GM03348 (cell line): ENCODE measurements around the gene MARCHF7.
"Not testable (repeated sequence)": the region's sequence is repeated elsewhere in the genome, so short reads cannot be mapped to it uniquely, and the experiment has no call there.

Experiments
- DNase-seq: peaks from one replicate; pipeline ENCODE4 v3.0.0; 2012; ENCODE audit warnings: low spot score

Gene MARCHF7

GRCh38 chr2:159716857-159717256 is 4.6 kb downstream of the MARCHF7 start:
- no peak for DNase-seq

- no peak for DNase-seq
These were observed 8.4 kb downstream of the MARCHF7 start for GRCh38 chr2:159720676-159721075.

GRCh38 chr2:159722580-159722979 is 10.3 kb downstream of the MARCHF7 start:
- DNase-seq: no peak

- not testable (repeated sequence) for DNase-seq
These were observed 12.7 kb downstream of the MARCHF7 start for GRCh38 chr2:159724795-159725572.

- DNase-seq: no peak
These were observed 13.4 kb downstream of the MARCHF7 start for GRCh38 chr2:159725713-159726112.

- no peak for DNase-seq
These were observed 16.3 kb downstream of the MARCHF7 start for GRCh38 chr2:159728629-159729028.

- no peak for DNase-seq
These were observed 23.3 kb downstream of the MARCHF7 start for GRCh38 chr2:159735648-159736047.

GRCh38 chr2:159736048-159736447 is 23.7 kb downstream of the MARCHF7 start:
- no peak for DNase-seq

- peak; percentile 25 for DNase-seq
These were observed 25.1 kb downstream of the MARCHF7 start for GRCh38 chr2:159737292-159737916.

GRCh38 chr2:159737917-159738296 is 25.6 kb downstream of the MARCHF7 start:
- DNase-seq: no peak

- DNase-seq: no peak
These were observed 26.4 kb downstream of the MARCHF7 start for GRCh38 chr2:159738509-159739390.

GRCh38 chr2:159742846-159743245 is 30.5 kb downstream of the MARCHF7 start:
- DNase-seq: no peak

GRCh38 chr2:159744363-159744762 is 32.1 kb downstream of the MARCHF7 start:
- DNase-seq: no peak

- DNase-seq: not testable (repeated sequence)
These were observed 32.9 kb downstream of the MARCHF7 start for GRCh38 chr2:159745237-159745636.

- DNase-seq: no peak
These were observed 35.8 kb downstream of the MARCHF7 start for GRCh38 chr2:159748089-159748488.

GRCh38 chr2:159750873-159751272 is 38.6 kb downstream of the MARCHF7 start:
- DNase-seq: no peak

GRCh38 chr2:159753797-159754196 is 41.5 kb downstream of the MARCHF7 start:
- no peak for DNase-seq

- no peak for DNase-seq
These were observed 42.7 kb downstream of the MARCHF7 start for GRCh38 chr2:159755014-159755413.

GRCh38 chr2:159755788-159756187 is 43.5 kb downstream of the MARCHF7 start:
- DNase-seq: no peak

- DNase-seq: no peak
These were observed 45.9 kb downstream of the MARCHF7 start for GRCh38 chr2:159758239-159758638.

- no peak for DNase-seq
These were observed 46.4 kb downstream of the MARCHF7 start for GRCh38 chr2:159758686-159759085.

GRCh38 chr2:159759577-159759976 is 47.3 kb downstream of the MARCHF7 start:
- DNase-seq: no peak

- peak; percentile 14 for DNase-seq
These were observed 48.0 kb downstream of the MARCHF7 start for GRCh38 chr2:159760326-159760725.
